ENCODE results near the gene ABCB1. TPM values are rescaled to one million over a fixed set of nuclear protein-coding genes. Genes with fewer than 3 reads are reported as not detected.
A peak's percentile ranks its signal among the peaks of the same experiment; 100 is the strongest.

ABCB1 gene
- total and polyA plus RNA-seq, 12 donors = 64.5 to 1,762 (median 363) TPM

DNA sequence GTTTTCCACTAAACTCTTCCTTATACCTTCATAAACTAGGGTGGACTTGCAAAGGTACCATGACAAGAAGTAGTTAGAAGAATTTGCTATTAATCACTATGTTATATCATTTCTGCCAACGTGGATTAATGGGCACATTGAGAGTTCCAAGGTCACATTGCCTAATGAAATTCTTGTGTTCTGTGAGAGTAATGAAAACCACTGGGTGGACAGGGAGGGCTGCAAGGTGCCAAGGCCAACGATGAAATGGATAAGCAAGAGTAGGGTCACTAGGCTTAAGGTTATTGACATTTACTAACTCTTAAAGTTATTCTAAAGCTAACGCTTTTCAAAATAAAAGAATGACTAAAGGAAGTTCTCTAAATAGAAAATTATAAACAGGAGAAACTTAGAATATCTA lies 118.6 kb downstream of the ABCB1 start:
- no peaks in the 10 kb centered on the region for H3K27me3 ChIP-seq
- DNase-seq = peak in 1 of 7 donors; percentile 28
- WGBS, 4 donors = 33 to 48% (median 39%) methylated on average over 3 of the region's 3 CpGs
- H3K4me3 ChIP-seq = no peak overlapping the region
- no peaks in the 10 kb centered on the region for H3K36me3 ChIP-seq (replicated peaks in 1 of 2)
- no peaks in the 10 kb centered on the region for H3K9me3 ChIP-seq (replicated peaks in 1 of 3)
- no peak overlapping the region for H3K27ac ChIP-seq
- TF ChIP-seq CTCF (IDR thresholded peaks at IDR 0.05) = no peak
- TF ChIP-seq POLR2A (IDR thresholded peaks at IDR 0.05) = no peak
- H3K4me1 ChIP-seq (replicated peaks in 1 of 2) = no peaks in the 10 kb centered on the region
- intact Hi-C loops (cut with DNase I) = no loop called here

DNA sequence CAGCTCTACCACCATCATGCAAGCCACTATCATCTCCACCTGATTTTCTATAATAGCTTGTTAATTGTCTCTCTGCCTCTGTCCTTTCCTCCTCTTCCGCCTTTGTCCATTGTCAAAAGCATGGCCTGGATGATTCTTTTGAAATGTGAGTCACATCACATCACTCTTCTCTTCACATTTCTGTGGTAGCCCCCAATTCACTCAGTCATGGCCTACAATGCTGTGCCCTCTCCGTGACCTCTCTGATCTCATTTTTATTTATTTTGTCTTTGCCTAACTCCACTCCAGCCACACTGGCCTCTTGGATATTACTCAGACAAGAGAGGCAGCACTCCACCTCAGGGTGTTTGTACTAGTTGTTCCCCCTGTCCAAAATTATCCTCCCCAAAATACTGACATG lies 120.3 kb downstream of the ABCB1 start:
- Histone ChIP-seq H3K4me3 (no peak overlapping the region), H3K27ac (no peak overlapping the region), H3K27me3 (no peaks in the 10 kb centered on the region), H3K36me3 (replicated peaks in 1 of 2) (no peaks in the 10 kb centered on the region), H3K4me1 (replicated peaks in 1 of 2) (peaks cover 0 to 1% of the 10 kb centered on the region in 2 donors), H3K9me3 (replicated peaks in 1 of 3) (no peaks in the 10 kb centered on the region)
- intact Hi-C loops (cut with DNase I) = no loop called here
- 90 to 95% (median 93%) methylated on average over 2 of the region's 2 CpGs for WGBS, 4 donors
- TF ChIP-seq CTCF (IDR thresholded peaks at IDR 0.05) = no peak
- TF ChIP-seq POLR2A (IDR thresholded peaks at IDR 0.05) = no peak
- no peak for DNase-seq

DNA sequence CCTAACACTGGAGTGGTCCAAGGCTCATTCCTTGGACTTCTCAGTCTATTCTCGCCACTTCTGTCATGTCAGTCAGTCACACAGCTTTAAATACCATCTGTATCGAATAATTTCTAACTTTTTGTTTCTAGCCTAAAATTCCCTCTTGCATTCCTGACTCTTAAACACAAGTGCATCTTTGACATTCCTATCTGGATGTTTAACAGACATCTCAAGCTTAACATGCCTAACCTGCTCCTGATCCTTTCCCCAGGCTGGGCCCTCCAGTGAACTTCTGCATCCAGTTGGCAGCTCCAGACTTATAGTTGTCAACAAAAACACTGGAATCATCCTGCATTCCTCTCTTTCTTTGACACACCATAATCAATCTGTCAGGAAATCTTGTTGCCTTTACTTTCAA lies 120.7 kb downstream of the ABCB1 start:
- no peaks in the 10 kb centered on the region for H3K36me3 ChIP-seq (replicated peaks in 1 of 2)
- TF ChIP-seq CTCF (IDR thresholded peaks at IDR 0.05) (no peak), POLR2A (IDR thresholded peaks at IDR 0.05) (no peak)
- no peaks in the 10 kb centered on the region for H3K27me3 ChIP-seq
- intact Hi-C loops (cut with DNase I) = no loop called here
- no peak overlapping the region for H3K27ac ChIP-seq
- H3K9me3 ChIP-seq (replicated peaks in 1 of 3) = no peaks in the 10 kb centered on the region
- WGBS, 4 donors = 88 to 91% (median 91%) methylated on average over 2 of the region's 2 CpGs
- peaks cover 0 to 5% of the 10 kb centered on the region in 2 donors for H3K4me1 ChIP-seq (replicated peaks in 1 of 2)
- DNase-seq = no peak
- H3K4me3 ChIP-seq = no peak overlapping the region

- Histone ChIP-seq H3K27me3 (no peaks in the 10 kb centered on the region), H3K36me3 (replicated peaks in 1 of 2) (no peaks in the 10 kb centered on the region), H3K4me3 (peak overlapping the region in 2 of 4 donors; percentile 16 to 61), H3K9me3 (replicated peaks in 1 of 3) (no peaks in the 10 kb centered on the region), H3K4me1 (replicated peaks in 1 of 2) (peaks cover 3 to 15% of the 10 kb centered on the region in 2 donors), H3K27ac (peak overlapping the region in 3 of 5 donors; percentile 8 to 82 (median 42))
- WGBS, 4 donors = 50 to 69% (median 54%) methylated on average over 4 to 8 of the region's 8 CpGs
- no peak for DNase-seq
- no peak for TF ChIP-seq CTCF (IDR thresholded peaks at IDR 0.05)
- TF ChIP-seq POLR2A (IDR thresholded peaks at IDR 0.05) = no peak
- intact Hi-C loops (cut with DNase I) = no loop called here
These were observed 124.5 kb downstream of the ABCB1 start for GRCh38 chr7:87476179-87476557.

All from adrenal gland (tissue), 12 donors.